B cell (primary cell): ENCODE data around the gene SLC7A9. TPM values are rescaled to one million over a fixed set of nuclear protein-coding genes. Genes with fewer than 3 reads are reported as not detected.

Experiments used
- ATAC-seq: fragments of 200-7000 bp; cut with Tn5 transposase; one replicate; pipeline ENCODE4 v1.10.0; 2021; ENCODE audit warnings: low read depth, mild to moderate bottlenecking, moderate number of reproducible peaks, moderate library complexity
- CTCF ChIA-PET: fragments of 350-600 bp; sonication (Branson Sonifier 250); formaldehyde crosslinking; loops from one replicate; lab custom pipeline; 2021; ENCODE audit warnings: antibody characterized with exemption, inconsistent platforms; lab: Charles Lee
- POLR2A ChIA-PET: fragments of 350-600 bp; sonication (Branson Sonifier 250); formaldehyde crosslinking; loops from one replicate; lab custom pipeline; 2021; ENCODE audit warnings: antibody characterized with exemption; lab: Charles Lee
- DNase-seq: peaks from one replicate; pipeline ENCODE4 v3.0.0; 2013
- H2AFZ ChIP-seq: 2 replicates; pipeline ENCODE4 v1.6.1; 2012; ENCODE audit warnings: mild to moderate bottlenecking, low read depth, low read length; ENCODE audit not compliant: insufficient read depth, poor library complexity, severe bottlenecking
- H3K27ac ChIP-seq, 2 donors: 1 replicate in 1 of 2; 2 replicates in 1 of 2; pipeline ENCODE4 v1.5.1; 2012 to 2013; ENCODE audit warnings: low read length in 2 of 2, mild to moderate bottlenecking in 2 of 2, moderate library complexity in 1 of 2
- H3K27me3 ChIP-seq, 4 experiments: fragments of 200-600 bp in 1 of 4; sonication (generic) in 1 of 4; replicated peaks in 1 of 4; 1 replicate in 2 of 4; 2 replicates in 2 of 4; pipeline versions ENCODE4 v1.6.1 to v1.7.0; 2013 to 2016; ENCODE audit warnings: low read length in 3 of 4, mild to moderate bottlenecking in 2 of 4, mixed read lengths in 1 of 4, moderate library complexity in 1 of 4; ENCODE audit not compliant: insufficient read depth in 4 of 4, control insufficient read depth in 3 of 4; ENCODE audit errors: control extremely low read depth in 1 of 4
- H3K36me3 ChIP-seq, 2 experiments: replicated peaks in 1 of 2; 1 replicate in 1 of 2; 2 replicates in 1 of 2; pipeline versions ENCODE4 v1.6.1 to v1.7.1; 2013; ENCODE audit warnings: low read length in 1 of 2; ENCODE audit not compliant: insufficient read depth in 2 of 2, control insufficient read depth in 1 of 2; ENCODE audit errors: control extremely low read depth in 1 of 2, extremely low read depth in 1 of 2
- H3K4me1 ChIP-seq, 2 donors: fragments of 200-600 bp in 1 of 2; sonication (generic) in 1 of 2; 1 replicate in 1 of 2; 2 replicates in 1 of 2; pipeline versions ENCODE4 v1.5.1 to v1.6.1; 2013 to 2017; ENCODE audit warnings: low read length in 2 of 2; ENCODE audit not compliant: control insufficient read depth in 2 of 2, insufficient read depth in 2 of 2
- H3K4me2 ChIP-seq: replicated peaks from 2 replicates; pipeline ENCODE3; 2012; ENCODE audit warnings: mild to moderate bottlenecking, low read depth, low read length; ENCODE audit not compliant: poor library complexity, severe bottlenecking
- H3K4me3 ChIP-seq, 5 experiments: fragments of 200-600 bp in 1 of 5; sonication (generic) in 1 of 5; 1 replicate in 3 of 5; 2 replicates in 2 of 5; pipeline versions ENCODE4 v1.5.1 to v1.7.0; 2011 to 2016; ENCODE audit warnings: low read length in 4 of 5, mild to moderate bottlenecking in 4 of 5, low read depth in 2 of 5, control low read depth in 1 of 5, moderate library complexity in 1 of 5; ENCODE audit not compliant: insufficient read depth in 1 of 5; ENCODE audit errors: control extremely low read depth in 1 of 5, extremely low read depth in 1 of 5
- H3K79me2 ChIP-seq: fragments of 200-600 bp; sonication (generic); one replicate; pipeline ENCODE4 v1.6.0; 2016; ENCODE audit warnings: low read length; ENCODE audit not compliant: control insufficient read depth, insufficient read depth
- H3K9ac ChIP-seq: fragments of 200-600 bp; sonication (generic); 2 replicates; pipeline ENCODE4 v1.6.1; 2017; ENCODE audit warnings: mild to moderate bottlenecking, low read length, moderate library complexity
- H3K9me3 ChIP-seq, 3 donors: one replicate each; pipeline versions ENCODE4 v1.6.1 to v1.7.1; 2013; ENCODE audit warnings: low read length in 2 of 3; ENCODE audit not compliant: control insufficient read depth in 2 of 3, insufficient read depth in 1 of 3; ENCODE audit errors: control extremely low read depth in 1 of 3
- H4K20me1 ChIP-seq: 2 replicates; pipeline ENCODE4 v1.6.0; 2012; ENCODE audit warnings: mild to moderate bottlenecking, low read length; ENCODE audit not compliant: insufficient read depth, control insufficient read depth, poor library complexity, severe bottlenecking
- H3K27ac Mint-ChIP-seq: one replicate; pipeline ENCODE4 v1.8.0; 2021; ENCODE audit warnings: mixed read lengths
- H3K27me3 Mint-ChIP-seq: one replicate; pipeline ENCODE4 v1.8.0; 2021; ENCODE audit warnings: mixed read lengths
- H3K4me1 Mint-ChIP-seq: one replicate; pipeline ENCODE4 v1.8.0; 2021; ENCODE audit warnings: mixed read lengths
- H3K4me3 Mint-ChIP-seq: one replicate; pipeline ENCODE4 v1.8.0; 2021; ENCODE audit warnings: mixed read lengths
- H3K9me3 Mint-ChIP-seq: one replicate; pipeline ENCODE4 v1.8.0; 2022; ENCODE audit warnings: mixed read lengths; ENCODE audit not compliant: insufficient read depth
- EZH2 ChIP-seq: IDR thresholded peaks from 2 replicates; pipeline ENCODE4 v1.6.1; 2012; ENCODE audit warnings: borderline replicate concordance, low read depth, mild to moderate bottlenecking, moderate library complexity, low read length; ENCODE audit not compliant: insufficient read depth, poor library complexity, severe bottlenecking
- WGBS: methylation state at CpG from one replicate; pipeline ENCODE4 v1.1.5; 2013; ENCODE audit warnings: missing lambda C conversion rate; ENCODE audit not compliant: insufficient coverage; 5-methylcytosine and 5-hydroxymethylcytosine counted together
- intact Hi-C: fragments of 100-400 bp; cut with micrococcal nuclease; formaldehyde crosslinking; loops from one replicate; pipeline ENCODE4 v1.10.0; 2022
- polyA plus RNA-seq: library from polyadenylated mRNA; depleted of rRNA; stranded (reverse); fragments of >200 nt; gene quantifications from 2 replicates; pipeline ENCODE4 v1.2.3, GENCODE V29; 2012
- total RNA-seq, 2 donors: library from RNA; stranded (reverse); fragments of 120-200 nt in 1 of 2; gene quantifications; 1 replicate in 1 of 2; 2 replicates in 1 of 2; pipeline versions ENCODE4 v1.2.3 to v1.2.4, GENCODE V29; 2013 to 2022
- TF ChIP-seq, protein P1 (sequence below): fragments of 200-600 bp; IDR thresholded peaks from one replicate; pipeline ENCODE4 v1.8.0; 2022; ENCODE audit warnings: antibody characterized with exemption, mild to moderate bottlenecking

The SLC7A9 gene
- total and polyA plus RNA-seq, 2 donors (not counting 1 experiment from before 2014, with no cell fraction given) = 0.19 to 0.62 TPM

DNA sequence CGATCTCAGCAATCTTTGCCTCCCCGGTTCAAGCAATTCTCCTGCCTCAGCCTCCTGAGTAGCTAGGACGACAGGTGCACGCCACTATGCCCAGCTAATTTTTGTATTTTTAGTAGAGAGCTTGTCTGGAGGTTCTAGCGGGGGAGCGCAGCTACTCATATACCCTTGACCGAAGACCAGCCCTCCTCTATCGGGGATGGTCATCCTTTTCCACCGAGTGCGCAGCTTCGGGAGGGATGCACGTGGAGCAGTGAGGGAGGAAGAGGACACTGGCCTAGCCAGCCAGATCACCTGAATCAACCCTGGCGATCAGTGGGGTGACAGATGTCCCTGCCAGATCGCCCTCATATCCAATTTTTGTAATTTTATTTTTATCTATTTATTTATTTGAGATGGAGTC lies 6.8 kb downstream of the SLC7A9 start:
- ChIA-PET POLR2A (no interaction called here), CTCF (no interaction called here)
- no peaks in the 10 kb centered on the region for H3K9me3 ChIP-seq
- Mint-ChIP-seq H3K4me3 (no peak overlapping the region), H3K27me3 (no peaks in the 10 kb centered on the region), H3K9me3 (no peaks in the 10 kb centered on the region), H3K27ac (no peak overlapping the region), H3K4me1 (no peaks in the 10 kb centered on the region)
- WGBS = 97% methylated on average over 10 of the region's 14 CpGs
- no peak overlapping the region for H2AFZ ChIP-seq
- TF ChIP-seq, protein P1, sequence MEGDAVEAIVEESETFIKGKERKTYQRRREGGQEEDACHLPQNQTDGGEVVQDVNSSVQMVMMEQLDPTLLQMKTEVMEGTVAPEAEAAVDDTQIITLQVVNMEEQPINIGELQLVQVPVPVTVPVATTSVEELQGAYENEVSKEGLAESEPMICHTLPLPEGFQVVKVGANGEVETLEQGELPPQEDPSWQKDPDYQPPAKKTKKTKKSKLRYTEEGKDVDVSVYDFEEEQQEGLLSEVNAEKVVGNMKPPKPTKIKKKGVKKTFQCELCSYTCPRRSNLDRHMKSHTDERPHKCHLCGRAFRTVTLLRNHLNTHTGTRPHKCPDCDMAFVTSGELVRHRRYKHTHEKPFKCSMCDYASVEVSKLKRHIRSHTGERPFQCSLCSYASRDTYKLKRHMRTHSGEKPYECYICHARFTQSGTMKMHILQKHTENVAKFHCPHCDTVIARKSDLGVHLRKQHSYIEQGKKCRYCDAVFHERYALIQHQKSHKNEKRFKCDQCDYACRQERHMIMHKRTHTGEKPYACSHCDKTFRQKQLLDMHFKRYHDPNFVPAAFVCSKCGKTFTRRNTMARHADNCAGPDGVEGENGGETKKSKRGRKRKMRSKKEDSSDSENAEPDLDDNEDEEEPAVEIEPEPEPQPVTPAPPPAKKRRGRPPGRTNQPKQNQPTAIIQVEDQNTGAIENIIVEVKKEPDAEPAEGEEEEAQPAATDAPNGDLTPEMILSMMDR = no peak
- no peak for TF ChIP-seq EZH2
- H3K4me3 ChIP-seq = no peak overlapping the region
- no peaks in the 10 kb centered on the region for H3K27me3 ChIP-seq
- H3K9ac ChIP-seq = no peak overlapping the region
- H3K27ac ChIP-seq = no peak overlapping the region
- no peaks in the 10 kb centered on the region for H4K20me1 ChIP-seq
- DNase-seq (no peak), ATAC-seq (no peak)
- H3K79me2 ChIP-seq = no peaks in the 10 kb centered on the region
- no peaks in the 10 kb centered on the region for H3K4me1 ChIP-seq
- H3K36me3 ChIP-seq = no peaks in the 10 kb centered on the region
- H3K4me2 ChIP-seq = no peak overlapping the region
- intact Hi-C loops = no loop called here

DNA sequence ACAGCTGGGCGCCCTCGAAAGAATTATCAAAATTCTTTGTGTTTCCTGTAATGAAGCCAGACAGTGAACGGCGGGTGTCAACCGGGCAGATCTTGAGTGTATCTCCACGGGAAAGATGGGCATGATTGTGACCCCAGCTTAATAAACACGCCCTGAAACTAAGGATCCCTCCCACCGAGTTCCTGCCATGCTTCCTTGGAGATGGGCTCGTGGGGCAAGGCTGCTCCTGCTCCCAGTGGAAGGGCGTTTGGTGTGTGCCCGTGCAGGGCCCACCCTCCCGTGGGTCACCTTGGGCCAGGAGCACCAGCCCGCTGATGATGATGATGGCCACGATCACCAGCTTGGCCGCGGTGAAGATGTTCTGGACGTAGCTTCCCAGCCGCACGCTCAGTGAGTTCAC lies 7.4 kb downstream of the SLC7A9 start:
- Histone ChIP-seq H3K9me3 (no peaks in the 10 kb centered on the region), H3K9ac (no peak overlapping the region), H2AFZ (no peak overlapping the region), H3K27me3 (no peaks in the 10 kb centered on the region), H3K36me3 (no peaks in the 10 kb centered on the region), H3K27ac (no peak overlapping the region), H3K4me1 (no peaks in the 10 kb centered on the region), H4K20me1 (no peaks in the 10 kb centered on the region), H3K4me3 (no peak overlapping the region), H3K79me2 (no peaks in the 10 kb centered on the region), H3K4me2 (no peak overlapping the region)
- H3K4me3 Mint-ChIP-seq = no peak overlapping the region
- intact Hi-C loops = no loop called here
- ATAC-seq (no peak), DNase-seq (no peak)
- no peaks in the 10 kb centered on the region for H3K27me3 Mint-ChIP-seq
- H3K27ac Mint-ChIP-seq = no peak overlapping the region
- H3K9me3 Mint-ChIP-seq = no peaks in the 10 kb centered on the region
- WGBS = 91% methylated on average over 17 of the region's 19 CpGs
- CTCF ChIA-PET = no interaction called here
- POLR2A ChIA-PET = no interaction called here
- no peaks in the 10 kb centered on the region for H3K4me1 Mint-ChIP-seq
- TF ChIP-seq, protein P1 = no peak
- TF ChIP-seq EZH2 = no peak
